HCT116 (cell line): Measurements from ENCODE around the gene SLC9A9. TPM values are rescaled to one million over a fixed set of nuclear protein-coding genes. Genes with fewer than 3 reads are reported as not detected.

Experiments used
- ATAC-seq: fragments of 200-7000 bp; cut with Tn5 transposase; 2 replicates; pipeline ENCODE4 v1.9.1; 2020; ENCODE audit warnings: mild to moderate bottlenecking, moderate library complexity
- BruUV-seq: library from RNA; stranded (reverse); fragments of 400-500 nt; replicated peaks from 2 replicates; lab custom pipeline; 2021; lab: Mats Ljungman, UMichigan
- CTCF ChIA-PET: fragments of 300-600 bp; sonication (Branson Sonifier 250); formaldehyde crosslinking; loops from one replicate; lab custom pipeline; 2021; ENCODE audit warnings: antibody characterized with exemption; lab: Charles Lee
- POLR2A ChIA-PET: fragments of 300-600, 350-600 bp; sonication (Branson Sonifier 250); formaldehyde crosslinking; loops from one replicate; lab custom pipeline; 2021; ENCODE audit warnings: antibody characterized with exemption; lab: Charles Lee
- RAD21 ChIA-PET, 2 experiments: fragments of 300-600 bp; sonication (Branson Sonifier 250); formaldehyde crosslinking; loops; one replicate each; lab custom pipeline; 2023; ENCODE audit warnings: low total read pairs in 2 of 2; ENCODE audit not compliant: uncharacterized antibody in 2 of 2, unreplicated experiment in 2 of 2, low non-redundant PET in 1 of 2; lab: Charles Lee
- DNase-seq: peaks from one replicate; pipeline ENCODE4 v3.0.0-alpha.2; 2010; ENCODE audit warnings: low read depth, low spot score
- H2AFZ ChIP-seq: fragments of 200-600 bp; shearing (Covaris generic), sonication (generic); 2 replicates; pipeline ENCODE4 v1.6.1; 2017; ENCODE audit warnings: low read depth, mixed run types, mixed read lengths, antibody characterized with exemption, low read length; ENCODE audit not compliant: poor library complexity, severe bottlenecking
- H3K27ac ChIP-seq: 2 replicates; pipeline ENCODE4 v1.5.1; 2012; ENCODE audit warnings: low read depth, low read length
- H3K27me3 ChIP-seq: fragments of 200-600 bp; sonication (generic); 2 replicates; pipeline ENCODE4 v1.6.1; 2016; ENCODE audit warnings: mixed run types, low read length, mixed read lengths; ENCODE audit not compliant: insufficient read depth
- H3K36me3 ChIP-seq, 2 experiments: fragments of 200-500 bp in 1 of 2; fragments of 200-600 bp in 1 of 2; sonication (Bioruptor generic) in 1 of 2; sonication (generic) in 1 of 2; 2 replicates each; pipeline versions ENCODE4 v1.5.1 to v1.6.1; 2014 to 2016; ENCODE audit warnings: low read length in 2 of 2, inconsistent platforms in 1 of 2, mixed read lengths in 1 of 2, mixed run types in 1 of 2; ENCODE audit not compliant: insufficient read depth in 2 of 2, control insufficient read depth in 1 of 2
- H3K4me1 ChIP-seq, 2 experiments: fragments of 200-600 bp in 1 of 2; sonication (generic) in 1 of 2; 2 replicates each; pipeline versions ENCODE4 v1.5.1 to v1.6.1; 2012 to 2017; ENCODE audit warnings: low read length in 2 of 2, inconsistent platforms in 1 of 2, mild to moderate bottlenecking in 1 of 2, mixed read lengths in 1 of 2, mixed run types in 1 of 2, moderate library complexity in 1 of 2; ENCODE audit not compliant: insufficient read depth in 2 of 2, control insufficient read depth in 1 of 2
- H3K4me2 ChIP-seq: fragments of 200-600 bp; sonication (generic); 2 replicates; pipeline ENCODE4 v1.6.1; 2017; ENCODE audit warnings: mixed run types, low read length, mixed read lengths
- H3K4me3 ChIP-seq, 2 experiments: fragments of 200-600 bp in 1 of 2; sonication (generic) in 1 of 2; replicated peaks in 1 of 2; 2 replicates each; pipeline ENCODE4 v1.5.1; 2011 to 2016; ENCODE audit warnings: low read length in 2 of 2, control low read depth in 1 of 2, low read depth in 1 of 2, mild to moderate bottlenecking in 1 of 2, mixed read lengths in 1 of 2, mixed run types in 1 of 2
- H3K79me2 ChIP-seq: fragments of 200-600 bp; sonication (generic); 2 replicates; pipeline ENCODE4 v1.6.1; 2017; ENCODE audit warnings: mild to moderate bottlenecking, mixed run types, low read length, moderate library complexity, mixed read lengths; ENCODE audit not compliant: insufficient read depth
- H3K9ac ChIP-seq: fragments of 200-600 bp; sonication (generic); 2 replicates; pipeline ENCODE4 v1.6.1; 2016; ENCODE audit warnings: low read length, mixed read lengths
- H3K9me2 ChIP-seq: fragments of 200-600 bp; sonication (generic), shearing (Covaris generic); 2 replicates; pipeline ENCODE4 v1.6.1; 2017; ENCODE audit warnings: mixed run types, mild to moderate bottlenecking, moderate library complexity; ENCODE audit not compliant: insufficient read depth
- H3K9me3 ChIP-seq, 2 experiments: fragments of 200-500 bp in 1 of 2; fragments of 200-600 bp in 1 of 2; sonication (Bioruptor generic) in 1 of 2; sonication (generic) in 1 of 2; 2 replicates each; pipeline ENCODE4 v1.6.1; 2014 to 2017; ENCODE audit warnings: low read length in 2 of 2, mixed read lengths in 2 of 2, inconsistent platforms in 1 of 2, low read depth in 1 of 2, mild to moderate bottlenecking in 1 of 2, mixed run types in 1 of 2, moderate library complexity in 1 of 2; ENCODE audit not compliant: control insufficient read depth in 1 of 2, insufficient read depth in 1 of 2
- H4K20me1 ChIP-seq: fragments of 200-600 bp; sonication (generic), shearing (Covaris generic); 2 replicates; pipeline ENCODE4 v1.6.1; 2017; ENCODE audit warnings: mixed run types, mild to moderate bottlenecking, moderate library complexity; ENCODE audit not compliant: insufficient read depth
- CBX3 ChIP-seq: IDR thresholded peaks from 2 replicates; pipeline ENCODE4 v1.6.1; 2012; ENCODE audit warnings: low read depth
- CEBPB ChIP-seq: IDR thresholded peaks from 2 replicates; pipeline ENCODE4 v1.6.1; 2012; ENCODE audit warnings: low read depth
- EGR1 ChIP-seq: IDR thresholded peaks from 2 replicates; pipeline ENCODE4 v1.6.1; 2012; ENCODE audit warnings: low read depth
- ELF1 ChIP-seq: IDR thresholded peaks from 2 replicates; pipeline ENCODE4 v1.6.1; 2012; ENCODE audit warnings: low read depth, borderline replicate concordance
- EZH2 ChIP-seq: fragments of 200-600 bp; sonication (generic); IDR thresholded peaks from 2 replicates; pipeline ENCODE4 v1.6.1; 2017; ENCODE audit warnings: antibody characterized with exemption, mixed run types
- REST ChIP-seq: IDR thresholded peaks from 2 replicates; pipeline ENCODE4 v1.6.1; 2012; ENCODE audit warnings: low read depth
- SP1 ChIP-seq: IDR thresholded peaks from 2 replicates; pipeline ENCODE4 v1.6.1; 2012; ENCODE audit warnings: low read depth
- SRF ChIP-seq: IDR thresholded peaks from 2 replicates; pipeline ENCODE4 v1.6.1; 2012; ENCODE audit warnings: low read depth
- YY1 ChIP-seq: IDR thresholded peaks from 2 replicates; pipeline ENCODE4 v1.6.1; 2011; ENCODE audit warnings: low read length, low read depth, moderate library complexity, mild to moderate bottlenecking; ENCODE audit not compliant: insufficient replicate concordance; ENCODE audit errors: extremely low read depth
- ZFX ChIP-seq: fragments of 450-650 bp; IDR thresholded peaks from 2 replicates; pipeline ENCODE4 v1.6.1; 2017
- ZNF274 ChIP-seq: fragments of 200-500 bp; sonication (Bioruptor generic); IDR thresholded peaks from 2 replicates; pipeline ENCODE4 v1.6.1; 2014; ENCODE audit warnings: mild to moderate bottlenecking, low read depth, low read length, inconsistent platforms
- intact Hi-C: fragments of 100-400 bp; cut with micrococcal nuclease; formaldehyde crosslinking; loops from 2 replicates; pipeline ENCODE4 v1.10.0; 2022
- total RNA-seq: library from RNA; stranded (reverse); gene quantifications from one replicate; pipeline ENCODE4 v1.2.1, GENCODE V29; 2021; ENCODE audit not compliant: unreplicated experiment
- TF ChIP-seq, protein P1 (sequence below), 3 experiments: fragments of 200-600 bp in 1 of 3; sonication (generic) in 1 of 3; IDR thresholded peaks in 2 of 3; conservative IDR thresholded peaks in 1 of 3; 2 replicates each; pipeline ENCODE4 v1.5.1; 2012 to 2017; ENCODE audit warnings: low read depth in 2 of 3, low read length in 2 of 3, antibody characterized with exemption in 1 of 3, borderline replicate concordance in 1 of 3, control low read depth in 1 of 3, mild to moderate bottlenecking in 1 of 3, mixed read lengths in 1 of 3, mixed run types in 1 of 3, moderate library complexity in 1 of 3; ENCODE audit not compliant: insufficient read depth in 1 of 3
- TF ChIP-seq, protein P2 (sequence below): IDR thresholded peaks from 2 replicates; pipeline ENCODE4 v1.6.1; 2012
- TF ChIP-seq, protein P3 (sequence below): IDR thresholded peaks from 2 replicates; pipeline ENCODE4 v1.6.1; 2012

Gene SLC9A9
- total RNA-seq, 1 experiment from 2014 or later: 0.20 TPM

DNA sequence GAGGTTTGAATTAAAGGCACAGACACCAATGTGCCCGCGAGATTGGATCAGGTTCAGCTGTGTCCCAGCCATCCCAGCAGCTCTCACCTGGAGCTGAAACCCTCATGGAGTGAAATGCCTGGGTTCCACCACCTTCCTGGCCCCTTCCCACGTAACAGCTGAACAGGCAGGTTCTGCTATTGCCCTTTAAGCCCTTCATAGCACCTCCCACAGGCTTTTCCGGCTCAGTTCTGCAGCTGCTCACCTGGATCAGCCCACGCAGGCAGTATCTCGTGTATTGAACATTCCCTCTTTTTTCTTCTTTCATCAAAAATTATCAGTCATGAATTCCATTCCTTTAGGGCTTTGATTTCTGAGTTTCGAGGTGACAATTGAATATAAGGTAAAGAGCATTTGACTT, 129.8 kb downstream of the SLC9A9 start:
- Histone ChIP-seq H3K79me2 (no peaks in the 10 kb centered on the region), H3K9ac (no peak overlapping the region), H3K4me1 (no peaks in the 10 kb centered on the region), H3K9me3 (no peaks in the 10 kb centered on the region), H3K27ac (no peak overlapping the region), H3K4me2 (no peak overlapping the region), H2AFZ (no peak overlapping the region), H3K4me3 (no peak overlapping the region), H3K36me3 (no peaks in the 10 kb centered on the region), H3K9me2 (no peaks in the 10 kb centered on the region), H3K27me3 (no peaks in the 10 kb centered on the region), H4K20me1 (no peaks in the 10 kb centered on the region)
- no peak for ATAC-seq
- POLR2A ChIA-PET: no interaction called here
- RAD21 ChIA-PET: no interaction called here
- TF ChIP-seq CEBPB (no peak), SRF (no peak), REST (no peak), ELF1 (no peak), EZH2 (no peak), ZNF274 (no peak), EGR1 (no peak), YY1 (no peak), SP1 (no peak), ZFX (no peak), CBX3 (no peak)
- TF ChIP-seq, protein P1, sequence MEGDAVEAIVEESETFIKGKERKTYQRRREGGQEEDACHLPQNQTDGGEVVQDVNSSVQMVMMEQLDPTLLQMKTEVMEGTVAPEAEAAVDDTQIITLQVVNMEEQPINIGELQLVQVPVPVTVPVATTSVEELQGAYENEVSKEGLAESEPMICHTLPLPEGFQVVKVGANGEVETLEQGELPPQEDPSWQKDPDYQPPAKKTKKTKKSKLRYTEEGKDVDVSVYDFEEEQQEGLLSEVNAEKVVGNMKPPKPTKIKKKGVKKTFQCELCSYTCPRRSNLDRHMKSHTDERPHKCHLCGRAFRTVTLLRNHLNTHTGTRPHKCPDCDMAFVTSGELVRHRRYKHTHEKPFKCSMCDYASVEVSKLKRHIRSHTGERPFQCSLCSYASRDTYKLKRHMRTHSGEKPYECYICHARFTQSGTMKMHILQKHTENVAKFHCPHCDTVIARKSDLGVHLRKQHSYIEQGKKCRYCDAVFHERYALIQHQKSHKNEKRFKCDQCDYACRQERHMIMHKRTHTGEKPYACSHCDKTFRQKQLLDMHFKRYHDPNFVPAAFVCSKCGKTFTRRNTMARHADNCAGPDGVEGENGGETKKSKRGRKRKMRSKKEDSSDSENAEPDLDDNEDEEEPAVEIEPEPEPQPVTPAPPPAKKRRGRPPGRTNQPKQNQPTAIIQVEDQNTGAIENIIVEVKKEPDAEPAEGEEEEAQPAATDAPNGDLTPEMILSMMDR (IDR thresholded peaks at IDR 0.05 in 2 of 3, conservative IDR thresholded peaks at IDR 0.05 in 1 of 3; ENCODE audit: borderline replicate concordance in 1 of 3, insufficient read depth in 1 of 3, low read depth in 2 of 3, low read length in 2 of 3): no peak
- TF ChIP-seq, protein P2, sequence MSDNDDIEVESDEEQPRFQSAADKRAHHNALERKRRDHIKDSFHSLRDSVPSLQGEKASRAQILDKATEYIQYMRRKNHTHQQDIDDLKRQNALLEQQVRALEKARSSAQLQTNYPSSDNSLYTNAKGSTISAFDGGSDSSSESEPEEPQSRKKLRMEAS: no peak
- TF ChIP-seq, protein P3, sequence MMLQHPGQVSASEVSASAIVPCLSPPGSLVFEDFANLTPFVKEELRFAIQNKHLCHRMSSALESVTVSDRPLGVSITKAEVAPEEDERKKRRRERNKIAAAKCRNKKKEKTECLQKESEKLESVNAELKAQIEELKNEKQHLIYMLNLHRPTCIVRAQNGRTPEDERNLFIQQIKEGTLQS: no peak
- no peak for DNase-seq
- BruUV-seq: no TSS peak
- intact Hi-C loops: no loop called here
- CTCF ChIA-PET: no interaction called here
